Stomach smooth muscle (tissue), 2 donors: Measurements from ENCODE around the gene KDM2B.
"Not testable (repeated sequence)": the region's sequence is repeated elsewhere in the genome, so short reads cannot be mapped to it uniquely, and the experiment has no call there.

Experiments used
- H3K27ac ChIP-seq: one replicate; pipeline ENCODE4 v1.7.0; 2013; ENCODE audit warnings: mild to moderate bottlenecking, low read length, inconsistent platforms
- H3K27me3 ChIP-seq, 2 donors: one replicate each; pipeline ENCODE4 v1.7.0; 2013; ENCODE audit warnings: low read length in 2 of 2; ENCODE audit not compliant: insufficient read depth in 2 of 2, control insufficient read depth in 1 of 2
- H3K36me3 ChIP-seq, 2 donors: one replicate each; pipeline ENCODE4 v1.7.0; 2013; ENCODE audit warnings: low read length in 2 of 2; ENCODE audit not compliant: control insufficient read depth in 2 of 2, insufficient read depth in 2 of 2
- H3K4me1 ChIP-seq: one replicate; pipeline ENCODE4 v1.7.0; 2013; ENCODE audit warnings: low read length; ENCODE audit not compliant: control insufficient read depth, insufficient read depth
- H3K4me3 ChIP-seq, 2 donors: one replicate each; pipeline ENCODE4 v1.7.0; 2013; ENCODE audit warnings: low read length in 2 of 2
- H3K9ac ChIP-seq, 2 donors: one replicate each; pipeline ENCODE4 v1.7.0; 2013; ENCODE audit warnings: low read length in 2 of 2, mild to moderate bottlenecking in 1 of 2
- H3K9me3 ChIP-seq, 2 donors: one replicate each; pipeline ENCODE4 v1.7.0; 2013; ENCODE audit warnings: low read length in 2 of 2; ENCODE audit not compliant: control insufficient read depth in 2 of 2
- donor health status: healthy.
- donor health status: Pancreatic carcinoma.

Gene KDM2B

DNA sequence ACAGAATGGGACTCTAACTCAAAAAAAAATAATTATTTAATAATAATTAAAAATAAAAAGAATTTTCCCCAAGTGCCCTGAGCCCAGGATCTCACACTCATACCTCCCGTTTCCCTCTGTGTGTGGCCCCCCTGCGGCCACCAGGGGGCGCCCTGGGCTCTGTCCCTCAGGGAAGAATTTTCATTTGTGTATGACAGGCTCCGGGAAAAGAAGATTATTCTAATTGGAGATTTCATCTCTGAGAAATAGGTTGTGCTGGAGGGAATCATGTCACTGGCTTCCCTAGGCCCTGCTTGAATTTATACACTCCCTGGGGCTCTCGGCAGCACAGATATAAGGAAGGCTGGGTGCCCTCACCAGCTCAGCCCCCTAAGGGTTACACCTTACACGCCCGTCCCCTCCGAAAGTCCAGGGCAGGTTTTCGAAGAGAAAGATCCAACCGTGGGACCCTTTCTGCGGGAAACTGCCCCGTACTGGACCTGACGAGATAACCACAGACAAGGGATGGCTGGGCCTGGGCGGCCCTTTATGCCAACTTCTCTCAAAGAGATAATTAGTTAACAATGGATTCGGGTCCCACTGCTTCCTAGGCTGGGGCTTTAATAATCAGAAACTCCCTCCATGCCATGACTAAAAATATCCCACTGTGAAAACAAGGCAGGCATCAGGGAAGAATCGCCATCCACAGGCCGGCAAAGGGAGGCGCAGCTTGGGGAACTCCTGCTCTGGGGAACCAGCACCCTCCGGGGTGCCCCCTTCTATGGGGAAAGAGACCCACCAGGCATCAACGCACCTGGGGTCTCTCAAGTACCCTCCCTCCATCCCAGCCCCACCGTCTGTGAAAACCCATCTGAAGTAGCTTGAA, 80.7 kb downstream of the KDM2B start:
- Histone ChIP-seq H3K27ac (peak overlapping the region; percentile 60), H3K4me3 (peak overlapping the region; percentile 44 to 70), H3K9me3 (no peaks in the 10 kb centered on the region), H3K9ac (peak overlapping the region; percentile 65 to 66), H3K4me1 (peaks cover 9% of the 10 kb centered on the region), H3K36me3 (peaks cover 0 to 3% of the 10 kb centered on the region in 2 donors), H3K27me3 (no peaks in the 10 kb centered on the region)

- Histone ChIP-seq H3K9me3 (no peaks in the 10 kb centered on the region), H3K27me3 (no peaks in the 10 kb centered on the region), H3K4me1 (peaks cover 9% of the 10 kb centered on the region), H3K27ac (no peak overlapping the region), H3K36me3 (no peaks in the 10 kb centered on the region), H3K4me3 (no peak overlapping the region), H3K9ac (no peak overlapping the region)
Measured at GRCh38 chr12:121495746-121496145, 85.1 kb downstream of the KDM2B start.

DNA sequence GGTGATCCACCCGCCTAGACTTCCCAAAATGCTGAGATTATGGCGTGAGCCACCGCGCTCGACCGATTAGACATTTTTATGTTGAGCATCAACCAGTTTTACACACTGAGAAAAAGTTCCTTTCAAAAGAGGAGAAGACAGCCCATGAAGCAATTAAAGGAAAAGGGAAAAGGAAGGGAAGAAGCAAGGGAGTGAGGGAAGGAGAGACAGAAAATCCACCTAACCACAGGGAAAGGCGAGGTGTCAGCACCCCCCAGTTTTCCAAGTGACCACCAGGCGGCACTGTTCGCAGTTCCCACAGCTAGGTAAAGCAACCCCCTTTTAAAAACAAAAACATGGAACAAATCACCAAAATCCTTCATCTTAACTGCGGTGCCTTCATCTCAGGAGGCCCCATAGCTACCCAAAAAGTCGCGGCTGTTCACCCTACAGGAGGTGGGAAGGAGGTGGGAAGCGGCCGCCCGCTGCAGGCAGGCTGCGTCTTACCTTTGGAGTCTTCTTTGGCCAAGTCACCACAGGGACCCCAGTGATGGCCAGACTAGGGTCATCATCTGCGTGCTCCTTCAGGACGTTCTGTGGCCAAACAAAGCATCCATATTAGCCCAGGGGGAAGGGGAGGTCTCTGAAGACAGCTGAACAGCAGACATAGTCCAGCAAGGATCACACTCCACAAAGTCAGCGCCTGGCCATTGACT, 86.6 kb downstream of the KDM2B start:
- Histone ChIP-seq H3K4me1 (no peaks in the 10 kb centered on the region), H3K9me3 (no peaks in the 10 kb centered on the region), H3K9ac (no peak overlapping the region), H3K36me3 (peaks cover 3 to 6% of the 10 kb centered on the region in 2 donors), H3K27me3 (no peaks in the 10 kb centered on the region), H3K4me3 (no peak overlapping the region), H3K27ac (no peak overlapping the region)

DNA sequence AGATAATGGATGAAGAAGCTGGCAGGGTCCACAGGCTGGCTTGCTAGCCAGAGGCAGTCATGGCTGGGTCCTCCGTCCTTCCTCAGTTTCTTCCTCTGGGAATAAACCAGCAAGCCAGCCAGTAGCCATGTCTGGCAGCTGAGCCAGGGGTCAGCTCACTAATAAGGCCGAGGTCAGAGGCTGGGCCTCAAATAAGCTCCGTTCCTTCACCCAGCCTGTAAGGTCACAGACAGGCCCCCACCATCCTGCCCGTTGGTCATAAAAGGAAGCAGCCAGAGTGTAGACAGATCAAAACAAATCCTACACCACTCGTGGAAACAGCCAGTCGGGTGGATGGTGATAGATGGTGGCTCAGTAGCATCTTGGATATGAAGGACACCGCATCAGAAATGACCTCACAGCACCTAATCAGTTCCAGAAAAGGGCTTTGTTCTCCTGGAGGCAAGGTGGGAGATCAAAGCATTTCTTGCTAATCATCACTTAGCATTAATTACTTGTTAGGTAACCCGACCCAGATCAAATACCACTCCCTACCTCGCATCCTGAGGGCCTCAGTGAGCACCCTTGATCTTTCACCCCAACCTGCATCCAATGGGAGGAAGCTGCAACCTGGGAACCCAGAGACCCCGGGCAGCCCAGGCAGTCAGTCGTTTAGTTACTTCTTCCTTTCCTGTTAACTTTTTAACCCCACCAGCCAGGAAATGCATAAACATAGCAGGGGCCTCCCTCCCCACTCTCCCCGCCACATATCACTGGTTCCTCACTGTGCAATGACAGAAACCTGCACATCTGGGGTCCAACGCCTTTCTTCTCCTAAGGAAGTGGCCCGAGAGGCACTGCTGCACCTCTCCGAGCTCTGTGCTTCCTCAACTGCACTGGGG, 90.2 kb downstream of the KDM2B start:
- Histone ChIP-seq H3K9ac (no peak overlapping the region), H3K4me3 (no peak overlapping the region), H3K27me3 (no peaks in the 10 kb centered on the region), H3K4me1 (no peaks in the 10 kb centered on the region), H3K36me3 (peaks cover 3 to 6% of the 10 kb centered on the region in 2 donors), H3K9me3 (no peaks in the 10 kb centered on the region), H3K27ac (no peak overlapping the region)

GRCh38 chr12:121489874-121490273, 90.9 kb downstream of the KDM2B start:
- H3K27me3 ChIP-seq: no peaks in the 10 kb centered on the region
- no peak overlapping the region for H3K4me3 ChIP-seq
- no peak overlapping the region for H3K9ac ChIP-seq
- peaks cover 3 to 6% of the 10 kb centered on the region in 2 donors for H3K36me3 ChIP-seq
- no peaks in the 10 kb centered on the region for H3K4me1 ChIP-seq
- H3K9me3 ChIP-seq: no peaks in the 10 kb centered on the region
- H3K27ac ChIP-seq: no peak overlapping the region

GRCh38 chr12:121484967-121485366, 95.9 kb downstream of the KDM2B start:
- H3K27ac ChIP-seq: no peak overlapping the region
- no peak overlapping the region for H3K4me3 ChIP-seq
- H3K27me3 ChIP-seq: no peaks in the 10 kb centered on the region
- no peaks in the 10 kb centered on the region for H3K9me3 ChIP-seq
- H3K4me1 ChIP-seq: no peaks in the 10 kb centered on the region
- H3K9ac ChIP-seq: no peak overlapping the region
- peaks cover 0 to 2% of the 10 kb centered on the region in 2 donors for H3K36me3 ChIP-seq

DNA sequence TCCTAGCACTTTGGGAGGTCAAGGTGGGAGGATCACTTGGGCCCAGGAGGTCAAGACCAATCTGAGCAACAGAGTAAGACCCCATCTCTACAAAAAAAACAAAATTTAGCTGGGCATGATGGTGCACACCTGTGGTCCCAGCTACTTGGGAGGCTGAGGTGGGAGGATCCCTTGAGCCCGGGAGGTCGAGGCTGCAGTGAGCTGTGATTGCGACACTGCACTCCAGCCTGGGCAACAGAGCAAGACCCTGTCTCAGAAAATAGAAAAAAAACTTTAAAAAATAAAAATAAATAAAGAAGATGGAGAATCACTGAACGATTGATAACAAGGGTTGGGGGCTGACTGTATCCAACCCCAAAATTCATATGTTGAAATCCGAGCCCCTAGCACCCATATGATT, 96.3 kb downstream of the KDM2B start:
- not testable (repeated sequence) for H3K9ac ChIP-seq, H3K27ac ChIP-seq, H3K4me3 ChIP-seq, H3K27me3 ChIP-seq, H3K4me1 ChIP-seq, H3K9me3 ChIP-seq, H3K36me3 ChIP-seq

DNA sequence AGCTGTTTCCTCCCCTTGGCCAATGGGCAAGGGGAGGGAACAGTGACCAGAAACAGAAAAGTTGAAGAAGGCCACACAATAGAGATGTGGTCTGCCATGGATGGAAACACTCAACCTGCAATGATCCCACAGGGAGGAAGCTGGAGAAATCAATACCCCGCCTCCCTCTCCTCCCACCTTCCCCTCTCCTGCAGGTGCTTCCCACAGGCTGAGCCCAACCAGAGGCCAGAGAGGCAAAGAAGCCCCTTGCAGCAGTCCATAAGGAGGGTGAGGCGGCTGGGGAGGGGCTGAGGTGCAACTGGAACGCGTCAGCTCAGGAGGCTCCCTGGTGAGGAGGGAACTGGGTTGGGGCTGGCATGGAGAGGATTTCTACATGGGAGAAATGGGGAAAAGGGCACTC, 96.9 kb downstream of the KDM2B start:
- Histone ChIP-seq H3K27me3 (no peaks in the 10 kb centered on the region), H3K27ac (no peak overlapping the region), H3K36me3 (no peaks in the 10 kb centered on the region), H3K9ac (no peak overlapping the region), H3K4me3 (no peak overlapping the region), H3K9me3 (no peaks in the 10 kb centered on the region), H3K4me1 (no peaks in the 10 kb centered on the region)

GRCh38 chr12:121476477-121476876, 104.3 kb downstream of the KDM2B start:
- H3K4me3 ChIP-seq: no peak overlapping the region
- no peaks in the 10 kb centered on the region for H3K4me1 ChIP-seq
- H3K36me3 ChIP-seq: no peaks in the 10 kb centered on the region
- no peak overlapping the region for H3K9ac ChIP-seq
- H3K27ac ChIP-seq: no peak overlapping the region
- H3K27me3 ChIP-seq: no peaks in the 10 kb centered on the region
- H3K9me3 ChIP-seq: no peaks in the 10 kb centered on the region

GRCh38 chr12:121475279-121475678, 105.5 kb downstream of the KDM2B start:
- H3K27me3 ChIP-seq: no peaks in the 10 kb centered on the region
- no peak overlapping the region for H3K27ac ChIP-seq
- H3K4me3 ChIP-seq: no peak overlapping the region
- no peaks in the 10 kb centered on the region for H3K9me3 ChIP-seq
- H3K4me1 ChIP-seq: no peaks in the 10 kb centered on the region
- no peak overlapping the region for H3K9ac ChIP-seq
- H3K36me3 ChIP-seq: no peaks in the 10 kb centered on the region
